Stimulated activated CD4-positive, alpha-beta T cell treated with anti-CD3 and anti-CD28 coated beads, Interleukin-15, amount 100 ng/mL, for 1 hour (primary cell): ENCODE results near the gene EXOC7.

ENCODE experiments used
- DNase-seq, 2 donors: peaks; one replicate each; pipeline ENCODE4 v3.0.0-alpha.2; 2020; ENCODE audit warnings: low read depth in 1 of 2, low spot score in 1 of 2

EXOC7 gene

DNA sequence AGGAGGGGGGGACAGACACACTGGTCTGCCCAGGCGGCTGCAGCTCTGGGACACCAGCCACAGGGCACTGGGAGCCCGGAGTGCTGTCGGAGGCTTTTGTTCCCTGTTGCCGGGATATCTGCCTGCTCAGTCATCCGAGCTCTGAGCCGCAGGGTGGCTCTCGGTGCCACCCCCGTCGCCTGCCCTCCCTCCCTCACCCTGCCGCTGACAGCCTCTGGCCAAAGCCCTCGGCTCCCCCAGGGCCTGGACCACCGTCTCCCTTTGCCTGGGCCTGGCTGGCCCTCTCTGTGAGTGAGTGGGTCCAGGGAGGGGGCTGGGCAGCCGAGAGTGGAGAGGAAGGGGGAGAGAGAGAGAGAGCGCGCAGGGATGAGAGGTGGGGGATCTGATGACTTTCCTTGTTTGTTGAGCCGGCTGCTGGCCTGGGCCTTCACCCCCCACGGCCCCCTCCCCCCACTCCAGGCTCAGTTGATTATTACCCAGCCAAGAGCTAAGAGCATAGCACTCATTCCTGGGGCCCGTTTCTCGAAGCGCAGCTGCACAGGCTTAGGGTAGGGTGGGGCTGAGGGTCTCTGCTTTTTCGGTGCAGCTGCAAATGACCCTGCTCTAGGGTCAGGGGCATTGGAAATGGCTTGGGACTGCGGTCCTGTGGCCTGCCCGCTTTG is 34.8 kb upstream of the EXOC7 start:
- no peak for DNase-seq

DNA sequence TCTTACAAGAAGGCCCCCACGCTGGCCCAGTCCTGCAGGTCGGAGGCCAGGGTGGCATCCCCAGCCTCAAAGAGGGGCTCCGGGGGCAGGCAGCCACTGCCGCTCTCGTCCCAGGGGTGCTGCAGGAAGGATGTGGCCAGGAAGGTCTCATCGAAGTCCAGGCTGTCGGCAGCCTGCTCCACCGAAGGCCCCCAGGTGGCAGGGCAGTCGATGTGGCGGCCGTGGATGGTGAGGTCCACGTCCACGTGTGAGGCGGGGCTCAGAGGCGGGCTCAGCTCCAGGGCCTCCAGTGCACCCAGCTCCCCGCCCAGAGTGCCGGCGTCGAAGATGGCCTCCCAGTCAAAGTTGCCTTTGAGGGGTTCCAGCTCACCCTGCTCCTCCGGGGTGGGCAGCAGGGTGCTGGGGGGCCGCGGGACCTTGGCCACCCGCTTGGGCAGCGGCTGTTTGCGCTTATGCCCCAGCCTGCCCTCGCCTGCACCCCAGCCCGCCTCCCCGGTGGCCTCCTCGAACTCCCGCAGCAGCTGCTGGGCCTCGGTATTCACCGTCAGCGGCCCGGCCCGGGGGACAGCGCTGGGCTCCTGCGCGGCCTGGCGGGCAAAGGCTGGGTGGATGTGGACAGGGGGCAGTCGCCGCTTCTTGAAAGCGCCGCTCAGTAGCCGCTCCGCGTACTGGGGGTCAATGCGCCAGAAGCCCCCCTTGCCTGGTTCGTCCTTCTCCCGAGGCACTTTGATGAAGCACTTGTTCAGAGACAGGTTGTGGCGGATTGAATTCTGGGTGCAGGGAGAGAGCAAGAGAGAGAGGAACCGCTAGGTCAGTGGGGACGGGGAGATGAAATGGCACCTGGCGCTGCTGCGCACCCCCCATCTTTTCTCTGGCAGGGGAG is 34.0 kb upstream of the EXOC7 start:
- DNase-seq = no peak

DNA sequence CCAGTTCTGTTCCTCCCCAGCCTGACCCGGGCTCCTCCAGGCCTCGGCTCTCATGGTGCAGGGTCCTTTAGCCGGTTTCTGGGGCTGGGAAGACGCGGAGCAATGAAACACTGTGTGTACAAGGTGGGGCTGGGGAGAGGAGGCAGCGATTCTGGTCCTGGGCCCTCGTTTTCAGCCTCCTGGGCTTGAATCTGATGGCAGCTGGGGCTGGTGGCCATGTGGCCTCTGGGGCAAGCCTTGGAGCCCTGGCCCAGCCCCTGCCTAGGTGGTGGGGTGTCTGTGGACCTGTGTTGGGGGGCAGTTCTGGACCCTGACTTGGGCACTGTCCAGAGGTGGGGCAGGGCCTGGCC is 33.4 kb upstream of the EXOC7 start:
- no peak for DNase-seq

DNA sequence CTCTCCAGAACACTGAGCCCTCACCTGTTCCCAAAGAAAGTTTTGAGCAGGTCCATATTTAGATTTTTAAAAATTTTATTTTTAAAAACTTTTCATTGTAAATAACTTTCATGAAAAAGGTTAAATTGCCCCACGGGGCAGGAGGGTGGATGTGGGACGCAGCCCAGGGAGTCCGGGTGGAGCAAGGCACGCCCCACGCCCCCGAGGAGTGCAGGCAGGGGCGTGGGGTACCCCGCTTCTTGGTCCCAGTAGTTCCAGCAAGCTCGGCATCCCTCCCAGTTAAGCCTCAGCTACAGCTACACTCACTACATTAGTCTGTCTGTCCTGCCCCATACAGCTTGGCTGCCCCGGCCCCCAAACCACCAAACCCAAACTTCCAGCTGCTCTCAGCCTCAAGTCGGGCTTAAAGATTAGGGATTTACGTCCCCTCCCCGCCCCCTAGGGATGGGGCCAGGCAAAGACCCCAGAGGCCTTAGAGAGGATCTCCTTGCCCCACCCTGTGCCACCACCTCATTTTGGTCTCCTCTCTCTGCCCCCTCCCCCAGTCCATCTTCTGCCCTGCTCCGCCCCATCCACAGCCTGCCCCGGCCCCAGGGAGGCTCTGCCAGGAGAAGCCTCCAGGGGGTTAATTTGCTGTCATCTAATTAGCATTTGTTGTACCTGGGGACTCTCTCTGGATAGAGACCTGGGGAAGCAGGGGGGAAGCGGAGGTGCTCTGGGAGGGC is 32.9 kb upstream of the EXOC7 start:
- no peak for DNase-seq

DNA sequence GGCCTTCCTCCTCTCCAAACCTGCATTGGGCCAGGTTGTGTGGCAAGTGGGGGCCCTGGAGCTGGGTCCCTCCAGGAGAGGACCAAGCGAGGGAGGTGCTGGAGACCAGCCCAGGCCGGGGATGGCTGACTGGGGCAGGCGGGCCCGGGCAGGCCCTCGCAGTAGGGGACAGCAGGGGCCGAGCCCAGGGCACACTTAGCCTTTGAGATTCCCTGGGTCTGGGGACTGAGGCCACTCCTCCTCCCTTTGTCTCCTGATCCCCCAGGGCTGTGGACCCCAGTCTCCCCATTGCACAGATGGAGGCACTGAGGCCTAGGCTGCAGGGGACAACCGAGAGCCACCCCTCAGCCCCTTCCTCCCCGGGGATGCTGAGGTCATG is 32.2 kb upstream of the EXOC7 start:
- no peak for DNase-seq

DNA sequence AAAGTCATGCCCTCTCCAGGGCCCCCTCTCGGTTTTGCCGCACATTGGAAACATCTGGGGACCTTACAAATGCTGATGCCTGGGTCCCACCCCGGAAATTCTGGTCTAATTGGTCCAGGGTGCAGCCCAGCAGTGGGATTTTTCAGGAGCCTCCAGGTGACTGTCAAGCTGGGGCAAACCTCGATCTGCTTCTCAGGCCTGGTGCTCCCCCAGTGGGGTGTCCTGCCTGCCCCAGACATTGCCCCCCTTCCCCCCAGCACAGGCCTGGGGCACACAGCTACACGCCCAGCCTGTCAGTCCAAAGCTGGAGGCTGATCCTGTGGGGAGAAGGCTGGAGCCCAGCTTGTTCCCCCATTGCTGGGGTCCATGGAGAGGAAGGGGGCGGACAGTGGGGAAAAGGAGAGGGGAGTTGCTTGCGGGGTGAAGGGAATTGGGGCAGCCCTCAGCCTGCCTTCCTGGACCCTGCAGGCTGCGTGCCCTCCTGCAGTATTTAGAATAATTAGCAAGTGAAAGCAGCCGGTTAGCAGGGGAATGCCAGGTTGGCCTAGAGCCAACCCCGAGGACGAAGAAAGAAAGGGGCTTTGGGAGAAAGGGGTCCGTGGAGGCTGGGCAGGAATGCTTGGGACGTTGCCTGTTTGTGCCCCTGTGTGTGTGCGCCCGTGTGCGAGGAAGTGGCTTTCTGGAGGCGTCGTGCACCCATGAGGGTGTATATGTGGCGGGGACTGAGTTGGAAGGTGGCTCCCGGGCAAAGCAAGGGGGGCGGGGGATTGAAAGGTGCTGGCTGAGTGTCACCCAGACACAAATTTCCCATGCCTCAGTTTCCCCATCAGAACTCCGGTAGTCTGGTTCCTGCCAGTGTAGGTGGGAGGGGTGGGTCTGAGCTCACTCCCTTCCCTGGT is 31.6 kb upstream of the EXOC7 start:
- DNase-seq = no peak

DNA sequence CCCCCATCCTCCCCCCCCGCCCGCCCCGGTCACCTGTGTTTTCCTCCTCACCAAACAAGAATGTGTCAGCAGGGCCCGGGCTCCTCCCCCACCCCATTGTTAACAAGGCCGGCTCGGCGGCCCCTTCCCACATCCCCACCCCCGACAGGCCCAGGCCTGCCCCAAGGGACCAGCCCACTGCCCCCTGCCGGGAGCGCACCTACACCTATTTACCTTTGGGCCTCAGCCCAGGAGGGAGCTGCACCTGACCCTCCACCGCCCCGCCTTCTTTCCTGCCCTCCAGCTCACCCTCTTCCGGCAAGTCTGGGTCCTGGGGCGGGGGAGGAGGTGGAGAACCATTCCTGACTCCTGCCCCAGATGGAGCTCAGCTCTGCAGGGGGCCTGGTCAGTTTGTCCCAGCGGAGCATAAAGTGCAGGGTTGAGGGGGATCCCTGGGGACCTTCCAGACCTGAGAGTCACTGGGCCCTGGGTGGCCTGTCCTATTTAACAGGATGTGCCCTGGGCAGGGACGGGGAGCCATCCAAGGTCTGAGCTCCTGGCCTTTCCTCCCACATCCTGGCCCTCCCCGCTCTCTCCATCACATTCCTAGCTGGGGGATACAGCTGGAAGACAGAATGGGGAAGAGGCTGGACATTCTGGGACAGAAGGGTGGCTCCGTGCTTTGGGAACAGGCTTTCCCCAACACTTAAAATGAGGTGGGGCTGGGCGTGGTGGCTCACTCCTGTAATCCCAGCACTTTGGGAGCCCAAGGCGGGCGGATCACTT is 29.2 kb upstream of the EXOC7 start:
- DNase-seq = no peak

DNA sequence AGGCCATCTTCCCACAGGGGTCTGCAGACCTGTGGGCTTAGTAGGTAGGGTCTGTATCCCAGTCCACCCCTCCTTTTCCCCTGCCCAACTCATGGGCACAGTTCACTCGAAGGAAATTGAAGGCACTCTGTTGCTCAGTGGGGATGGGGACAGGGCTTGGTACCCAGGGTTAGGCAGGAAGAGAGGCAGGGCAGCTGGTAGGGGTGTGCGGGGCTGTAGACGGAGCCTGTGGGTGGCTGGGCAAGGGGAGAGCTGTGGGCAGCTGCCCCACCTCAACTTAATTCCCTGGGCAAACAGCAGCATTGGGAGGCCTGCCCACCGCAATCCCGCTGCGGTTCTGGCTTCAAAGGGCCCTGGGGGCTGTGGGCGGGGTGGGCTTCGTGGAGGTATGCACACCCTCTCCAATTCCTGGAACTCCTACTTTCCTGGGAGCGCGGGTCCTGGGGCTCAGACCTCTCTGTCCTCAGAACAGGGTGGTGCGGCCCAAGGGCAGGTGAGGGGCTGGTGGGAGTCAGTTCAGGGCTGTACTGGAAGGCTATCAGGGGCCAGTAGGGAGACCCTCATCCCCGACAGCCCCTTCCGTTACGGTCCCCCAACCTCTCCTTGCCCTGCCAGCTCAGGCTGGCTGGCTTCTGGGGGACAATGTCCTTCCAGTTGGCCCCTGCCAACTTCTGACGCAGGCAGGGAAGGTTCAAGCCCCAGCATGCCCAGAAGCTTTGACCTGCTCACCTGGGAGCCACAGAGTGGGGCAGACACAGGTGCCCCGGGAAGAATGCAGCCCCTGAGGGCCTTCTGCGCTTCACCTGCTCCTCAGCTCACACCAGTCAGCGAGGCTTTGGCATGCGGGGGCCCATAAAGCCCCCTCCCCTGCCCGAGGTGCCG is 28.3 kb upstream of the EXOC7 start:
- DNase-seq = no peak

DNA sequence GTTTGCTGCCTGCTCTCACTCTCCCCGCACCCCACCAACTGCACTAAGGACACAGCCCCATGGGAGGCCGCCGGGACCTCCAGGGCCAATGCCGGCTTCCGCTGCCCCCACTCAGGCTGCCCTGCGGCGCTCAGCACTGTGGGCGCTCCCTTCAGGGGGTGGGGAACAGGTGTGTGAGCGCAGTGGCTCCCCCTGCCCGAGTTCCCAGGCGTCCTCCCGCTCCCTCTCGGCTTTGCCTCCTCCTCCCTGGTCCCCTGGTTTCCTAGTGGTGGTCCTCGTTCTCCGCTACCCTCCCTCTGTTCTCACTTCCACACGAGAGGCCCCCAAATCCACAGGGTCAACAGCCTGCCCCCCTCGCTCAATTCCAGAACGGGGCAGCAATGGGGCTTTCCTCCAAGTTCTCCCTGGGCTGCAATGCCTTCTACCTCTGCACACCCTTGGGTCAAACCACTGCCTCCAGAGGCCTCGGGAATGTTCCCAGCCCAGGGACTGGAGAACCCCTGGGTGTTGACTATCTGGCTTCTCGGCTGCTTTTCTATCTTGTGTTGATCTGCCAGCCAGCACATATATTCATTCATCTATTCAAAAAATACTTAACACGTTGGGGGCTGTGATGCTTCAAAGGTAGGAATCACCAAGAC is 27.6 kb upstream of the EXOC7 start:
- DNase-seq = no peak

DNA sequence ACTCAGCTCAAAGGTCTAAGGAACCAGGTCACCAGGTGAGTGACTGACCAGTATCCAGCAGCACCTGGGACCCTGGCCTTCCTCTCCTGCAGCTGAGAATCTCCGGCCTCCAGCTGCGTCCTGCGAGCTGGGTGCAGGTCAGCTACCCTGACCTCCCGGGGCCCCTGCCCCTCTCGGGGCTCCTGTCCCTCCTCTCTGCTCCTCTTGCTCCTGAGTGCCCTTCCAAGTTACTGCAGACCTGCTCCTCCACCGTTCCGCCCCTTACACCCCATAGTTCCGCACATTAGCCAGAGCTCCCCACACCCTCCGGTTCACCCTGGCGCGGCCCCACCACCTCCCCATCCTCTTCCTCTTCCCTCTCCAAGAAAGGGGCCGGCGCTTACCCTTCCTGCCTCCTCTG is 26.9 kb upstream of the EXOC7 start:
- no peak for DNase-seq

DNA sequence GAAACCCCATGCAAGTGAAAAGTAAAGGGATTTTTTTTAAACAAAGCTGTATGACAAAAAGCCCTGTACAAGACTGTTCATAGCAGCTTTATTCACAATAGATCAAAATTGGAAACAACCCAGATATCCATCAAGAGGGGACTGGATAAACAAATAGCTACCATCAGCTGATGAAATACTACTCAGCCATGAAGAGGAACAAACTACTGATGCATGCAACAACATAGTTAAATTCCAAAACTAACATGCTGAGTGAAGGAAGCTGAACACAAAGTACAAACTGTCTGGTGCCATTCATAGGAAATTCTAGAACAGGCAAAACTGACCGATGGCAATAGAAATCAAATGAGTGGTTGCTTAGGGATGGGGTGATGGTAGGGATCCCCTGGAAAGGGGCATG is 22.3 kb upstream of the EXOC7 start:
- no peak for DNase-seq

DNA sequence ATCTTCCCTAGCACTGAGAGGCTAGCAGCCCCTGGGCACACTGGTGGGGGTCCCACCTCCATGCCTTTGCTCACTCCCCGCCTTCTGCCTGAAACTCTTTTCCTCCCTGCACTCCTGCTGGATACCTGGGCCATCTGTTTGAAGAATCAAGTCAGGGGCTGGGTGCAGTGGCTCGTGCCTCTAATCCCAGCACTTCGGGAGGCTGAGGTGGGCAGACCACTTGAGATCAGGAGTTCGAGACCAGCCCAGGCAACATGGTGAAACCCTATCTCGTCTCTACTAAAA is 21.7 kb upstream of the EXOC7 start:
- DNase-seq = no peak

DNA sequence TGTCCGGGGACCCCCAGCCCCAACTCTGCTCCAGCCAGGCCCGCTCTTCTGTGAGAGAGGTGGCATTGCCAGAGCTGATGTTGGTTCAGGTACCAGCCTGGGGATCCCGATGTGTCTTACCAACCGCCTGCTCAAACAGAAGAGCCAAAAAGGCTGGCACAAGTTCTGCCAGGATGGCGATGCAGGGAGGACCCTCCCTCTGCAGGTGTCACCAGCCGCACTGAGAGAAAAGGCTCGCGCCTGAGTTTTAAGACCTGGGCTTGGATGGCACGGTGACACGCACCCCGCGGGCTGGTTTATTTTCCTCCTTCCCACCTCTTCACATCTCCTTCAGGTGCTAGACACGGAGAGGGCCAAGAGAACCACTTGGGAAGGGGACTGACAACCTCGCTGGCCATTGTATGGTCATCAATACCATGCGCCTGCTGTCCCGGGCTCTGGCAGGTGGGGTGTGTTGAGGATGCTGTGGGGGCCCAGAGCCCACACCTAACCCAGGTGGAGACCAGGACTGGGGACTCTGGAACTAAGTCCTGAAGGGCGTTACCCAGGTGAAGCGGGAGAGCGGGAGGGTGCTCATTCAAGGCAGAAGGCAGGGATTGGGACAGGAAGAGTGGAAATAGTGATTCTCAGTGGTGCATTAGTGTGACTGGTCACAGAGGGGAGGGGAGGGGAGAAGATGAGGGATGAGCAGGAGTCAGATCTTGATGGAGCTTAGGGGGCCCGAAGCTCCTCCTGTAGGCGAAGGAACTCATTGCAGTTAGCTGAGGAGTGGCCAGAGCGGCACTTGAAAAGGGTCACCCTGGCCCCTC is 21.2 kb upstream of the EXOC7 start:
- DNase-seq = no peak

DNA sequence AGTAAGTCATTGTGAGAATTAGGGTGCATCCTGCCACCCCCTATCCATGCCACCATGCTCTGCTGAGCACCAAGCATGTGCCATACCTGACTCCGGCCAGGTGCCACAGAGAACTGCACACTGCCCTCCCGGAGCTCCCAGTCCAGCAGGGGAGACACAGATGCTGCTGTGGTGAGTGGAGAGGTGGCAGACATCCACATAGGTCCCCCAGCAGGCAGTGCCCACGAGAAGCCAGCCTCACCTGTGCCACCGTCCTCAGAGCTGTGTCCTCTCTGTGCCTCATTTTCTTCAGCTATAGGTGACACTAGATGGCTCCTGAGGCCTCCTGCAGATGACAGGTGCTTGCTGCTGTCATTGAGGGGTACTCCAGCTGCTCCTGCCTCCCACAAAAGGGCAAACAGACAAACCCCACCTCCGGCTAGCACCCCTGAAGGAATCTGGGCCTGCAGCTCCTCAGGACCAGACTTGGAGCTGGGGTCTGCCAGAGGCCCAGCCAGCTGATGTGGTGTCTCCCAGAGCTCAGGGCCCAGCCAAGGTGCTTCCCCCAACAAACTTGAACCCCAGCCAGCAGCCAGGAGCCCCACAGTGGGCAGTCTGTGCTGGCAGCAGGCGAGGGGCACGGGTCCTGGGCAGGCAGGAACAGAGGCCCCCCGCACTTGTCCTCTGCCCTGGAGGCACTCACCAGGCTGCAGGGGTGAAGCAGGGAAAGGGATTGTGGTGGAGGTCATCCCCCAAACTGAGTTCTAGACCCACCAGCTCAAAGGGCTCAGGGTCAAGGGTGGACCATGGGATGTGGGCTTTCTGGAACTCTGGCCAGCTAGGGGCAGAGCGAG is 20.4 kb upstream of the EXOC7 start:
- DNase-seq = no peak

DNA sequence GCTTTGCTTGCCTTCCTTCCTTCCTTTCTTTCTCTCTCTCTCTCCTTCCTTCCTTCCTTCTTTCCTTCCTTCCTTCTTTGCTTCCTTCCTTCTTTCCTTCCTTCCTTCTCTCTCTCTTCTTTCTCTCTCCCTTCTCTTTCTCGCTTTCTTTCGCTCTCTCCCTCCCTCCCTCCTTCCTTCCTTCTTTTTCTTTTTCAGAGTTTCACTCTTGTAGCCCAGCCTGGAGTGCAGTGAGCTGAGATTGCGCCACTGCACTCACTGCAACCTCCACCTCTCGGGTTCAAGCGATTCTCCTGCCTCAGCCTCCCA is 19.6 kb upstream of the EXOC7 start:
- DNase-seq = no peak

DNA sequence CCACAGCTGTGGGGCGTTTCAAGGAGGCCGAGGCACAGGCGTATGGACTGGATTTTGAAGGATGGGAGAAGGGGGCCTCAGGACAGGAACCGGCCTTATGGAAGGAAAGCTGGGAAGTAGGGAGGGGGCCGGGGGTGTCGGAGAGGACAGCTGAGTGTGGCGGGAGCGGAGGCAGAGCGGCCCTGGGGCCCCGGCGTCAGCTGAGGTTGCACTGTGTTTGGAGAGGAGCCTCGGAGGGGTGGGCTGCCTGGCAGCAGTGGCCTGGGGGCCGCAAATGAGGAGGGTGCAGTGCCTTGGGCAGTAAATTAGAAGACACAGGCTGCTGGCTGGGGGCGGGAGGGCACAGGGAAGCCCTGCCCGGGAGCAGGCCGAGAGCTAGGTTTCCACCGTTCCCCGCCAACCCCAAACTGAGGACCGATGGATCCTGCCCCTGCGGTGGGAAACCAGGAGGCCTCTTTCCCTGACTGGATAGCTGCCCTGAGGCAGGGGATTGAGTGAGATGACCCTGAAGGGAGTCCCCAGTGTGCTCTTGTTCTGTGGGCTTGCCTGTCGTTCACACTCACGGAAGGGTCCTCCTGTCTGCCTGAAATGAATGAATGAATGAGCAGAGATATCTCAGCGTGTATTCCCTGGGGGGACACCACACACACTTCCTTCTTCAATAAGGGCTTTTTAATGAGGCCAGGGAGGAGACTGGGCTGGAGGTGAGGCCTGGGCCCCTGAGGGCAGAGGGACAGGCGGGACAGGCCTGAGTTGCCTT is 19.0 kb upstream of the EXOC7 start:
- no peak for DNase-seq

DNA sequence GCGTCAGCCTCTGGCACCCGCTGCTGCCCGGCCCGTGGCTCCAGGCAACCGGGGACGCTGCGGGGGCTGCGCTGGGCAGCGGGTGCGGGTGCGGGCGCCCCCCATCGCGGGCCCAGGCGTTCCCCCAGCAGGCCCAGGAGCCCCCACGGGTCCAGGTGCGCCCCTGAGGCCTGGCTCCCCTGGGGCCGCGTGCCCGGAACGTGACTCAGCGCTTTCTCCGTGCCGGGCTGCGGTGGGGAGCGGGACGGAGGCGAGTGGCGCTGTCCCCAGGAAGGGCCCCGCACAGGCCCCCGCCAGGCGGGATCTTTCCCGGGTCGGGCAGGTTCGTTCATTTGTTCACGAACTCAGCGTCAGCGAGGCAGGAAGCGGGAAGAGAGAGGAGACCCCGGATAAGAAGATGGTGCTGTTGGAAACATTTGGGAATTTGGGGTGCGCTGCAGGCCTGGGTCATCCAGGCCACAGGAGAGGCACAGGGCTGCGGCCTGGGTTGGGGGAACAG is 18.4 kb upstream of the EXOC7 start:
- DNase-seq = no peak
